ACHN (cell line): ENCODE data around the gene CLEC14A.

Source experiments
- DNase-seq: peaks from one replicate; pipeline ENCODE4 v3.0.0-alpha.2; 2015
- in situ Hi-C: cut with HindIII; loops from 2 replicates; pipeline ENCODE4 v1.10.0; 2017; ENCODE audit warnings: low sequenced_read_pairs, low pct_ligation_motif_present, low pct_unique_long_range_greater_than_20kb

Gene CLEC14A

GRCh38 chr14:38252066-38252710 is 3.7 kb downstream of the CLEC14A start:
- in situ Hi-C loops: no loop called here

GRCh38 chr14:38250331-38250730 is 5.6 kb downstream of the CLEC14A start:
- in situ Hi-C loops: no loop called here
- no peak for DNase-seq

More at GRCh38 chr14:38252066-38252710, 3.7 kb downstream of the CLEC14A start:
- no peak for DNase-seq

- in situ Hi-C loops: no loop called here
- no peak for DNase-seq
Observed at GRCh38 chr14:38248321-38249028, 7.4 kb downstream of the CLEC14A start.

GRCh38 chr14:38243696-38244240 is 12.1 kb downstream of the CLEC14A start:
- DNase-seq: no peak
- in situ Hi-C loops: no loop called here

- in situ Hi-C loops: no loop called here
- DNase-seq: no peak
Observed at GRCh38 chr14:38238878-38239277, 17.0 kb downstream of the CLEC14A start.

- DNase-seq: no peak
- in situ Hi-C loops: no loop called here
Observed at GRCh38 chr14:38238332-38238731, 17.6 kb downstream of the CLEC14A start.

GRCh38 chr14:38233218-38233617 is 22.7 kb downstream of the CLEC14A start:
- in situ Hi-C loops: no loop called here
- no peak for DNase-seq

GRCh38 chr14:38226366-38226765 is 29.5 kb downstream of the CLEC14A start:
- DNase-seq: no peak
- in situ Hi-C loops: no loop called here

GRCh38 chr14:38225946-38226345 is 29.9 kb downstream of the CLEC14A start:
- DNase-seq: no peak
- in situ Hi-C loops: no loop called here

- in situ Hi-C loops: no loop called here
- no peak for DNase-seq
Observed at GRCh38 chr14:38224338-38224737, 31.6 kb downstream of the CLEC14A start.

GRCh38 chr14:38221077-38221476 is 34.8 kb downstream of the CLEC14A start:
- DNase-seq: no peak
- in situ Hi-C loops: no loop called here

GRCh38 chr14:38217553-38217952 is 38.3 kb downstream of the CLEC14A start:
- in situ Hi-C loops: no loop called here
- DNase-seq: no peak

GRCh38 chr14:38213001-38213400 is 42.9 kb downstream of the CLEC14A start:
- no peak for DNase-seq

GRCh38 chr14:38212111-38212510 is 43.8 kb downstream of the CLEC14A start:
- no peak for DNase-seq
- in situ Hi-C loops: no loop called here

More at GRCh38 chr14:38213001-38213400, 42.9 kb downstream of the CLEC14A start:
- in situ Hi-C loops: no loop called here

- in situ Hi-C loops: no loop called here
- DNase-seq: no peak
Observed at GRCh38 chr14:38211255-38211735, 44.6 kb downstream of the CLEC14A start.

- no peak for DNase-seq
- in situ Hi-C loops: no loop called here
Observed at GRCh38 chr14:38210587-38211216, 45.2 kb downstream of the CLEC14A start.

GRCh38 chr14:38209572-38210557 is 46.0 kb downstream of the CLEC14A start:
- in situ Hi-C loops: no loop called here
- DNase-seq: no peak
